HepG2 (cell line): ENCODE results near the gene FAM118A. TPM values are rescaled to one million over a fixed set of nuclear protein-coding genes. Genes with fewer than 3 reads are reported as not detected.

Source experiments
- FOXK1 ChIP-seq: sonication (generic); formaldehyde crosslinking; IDR thresholded peaks from 2 replicates; pipeline ENCODE4 v1.4.0; 2020; ENCODE audit warnings: low read depth, missing genetic modification reagents, borderline replicate concordance
- NR2F6 ChIP-seq, 2 experiments: IDR thresholded peaks; 2 replicates each; pipeline ENCODE4 v1.6.1; 2016; ENCODE audit warnings: antibody characterized with exemption in 1 of 2, mild to moderate bottlenecking in 1 of 2
- RFX5 ChIP-seq: IDR thresholded peaks from 2 replicates; pipeline ENCODE4 v1.6.1; 2011; ENCODE audit warnings: low read depth, low read length, improper control_type of control experiment
- SAFB2 ChIP-seq: sonication (generic); formaldehyde crosslinking; IDR thresholded peaks from 2 replicates; pipeline ENCODE4 v1.5.1; 2020; ENCODE audit warnings: missing genetic modification reagents, low read depth, mild to moderate bottlenecking, borderline replicate concordance
- SCMH1 ChIP-seq: sonication (generic); formaldehyde crosslinking; IDR thresholded peaks from 2 replicates; pipeline ENCODE4 v1.9.0; 2021; ENCODE audit warnings: missing genetic modification reagents, mild to moderate bottlenecking, borderline replicate concordance
- SMAD3 ChIP-seq: sonication (generic); formaldehyde crosslinking; IDR thresholded peaks from 2 replicates; pipeline ENCODE4 v1.4.0; 2020; ENCODE audit warnings: missing genetic modification reagents
- SMC3 ChIP-seq: IDR thresholded peaks from 2 replicates; pipeline ENCODE4 v1.6.1; 2011; ENCODE audit warnings: low read length, improper control_type of control experiment
- TARDBP ChIP-seq: sonication (generic); formaldehyde crosslinking; IDR thresholded peaks from 2 replicates; pipeline ENCODE4 v1.8.0; 2022; ENCODE audit warnings: mild to moderate bottlenecking, missing genetic modification reagents
- ZMAT3 ChIP-seq: sonication (generic); formaldehyde crosslinking; conservative IDR thresholded peaks from 2 replicates; pipeline ENCODE4 v1.7.0; 2021; ENCODE audit warnings: missing genetic modification reagents
- ZNF207 ChIP-seq: fragments of 450-650 bp; IDR thresholded peaks from 2 replicates; pipeline ENCODE4 v1.6.1; 2016; ENCODE audit warnings: antibody characterized with exemption, borderline replicate concordance
- ZNF33A ChIP-seq: sonication (generic); formaldehyde crosslinking; IDR thresholded peaks from 2 replicates; pipeline ENCODE4 v1.5.1; 2020; ENCODE audit warnings: missing genetic modification reagents, mild to moderate bottlenecking, moderate library complexity, borderline replicate concordance
- ZNF34 ChIP-seq: sonication (generic); formaldehyde crosslinking; IDR thresholded peaks from 2 replicates; pipeline ENCODE4 v1.4.0; 2020; ENCODE audit warnings: mild to moderate bottlenecking, missing genetic modification reagents, borderline replicate concordance
- ZNF354B ChIP-seq: sonication (generic); formaldehyde crosslinking; IDR thresholded peaks from 2 replicates; pipeline ENCODE4 v1.8.0; 2022; ENCODE audit warnings: mild to moderate bottlenecking, missing genetic modification reagents
- polyA plus RNA-seq, 8 experiments: library from polyadenylated mRNA; depleted of rRNA in 3 of 8; stranded (reverse) in 7 of 8; unstranded in 1 of 8; fragments of >200 nt; fragmentation: Illumina TruSeq in 4 of 8; extraction: Trizol in 4 of 8; gene quantifications; 2 replicates each; pipeline versions ENCODE4 v1.2.1 to v1.2.3, GENCODE V29; 2011 to 2016; ENCODE audit warnings: low read depth in 4 of 8, missing spikeins in 1 of 8, mixed read lengths in 1 of 8; ENCODE audit not compliant: insufficient read depth in 1 of 8
- total RNA-seq, 5 experiments: library from RNA; depleted of rRNA; stranded (reverse); fragments of >200 nt; fragmentation: Illumina TruSeq; extraction: Trizol; gene quantifications; 2 replicates each; pipeline ENCODE4 v1.2.3, GENCODE V29; 2016; ENCODE audit warnings: low read depth in 1 of 5
- TF ChIP-seq, protein P1 (sequence below): sonication (generic); formaldehyde crosslinking; IDR thresholded peaks from 2 replicates; pipeline ENCODE4 v1.8.1; 2023; ENCODE audit warnings: mild to moderate bottlenecking, moderate library complexity, missing genetic modification reagents
- TF ChIP-seq, protein P2 (sequence below): sonication (generic); formaldehyde crosslinking; IDR thresholded peaks from 2 replicates; pipeline ENCODE4 v1.4.0; 2020; ENCODE audit warnings: mild to moderate bottlenecking, missing genetic modification reagents
- TF ChIP-seq, protein P3 (sequence below): sonication (generic); formaldehyde crosslinking; IDR thresholded peaks from 2 replicates; pipeline ENCODE4 v1.9.0; 2021; ENCODE audit warnings: missing genetic modification reagents, borderline replicate concordance
- TF ChIP-seq, protein P4 (sequence below): sonication (generic); formaldehyde crosslinking; IDR thresholded peaks from 2 replicates; pipeline ENCODE4 v1.5.1; 2020; ENCODE audit warnings: missing genetic modification reagents, mild to moderate bottlenecking, borderline replicate concordance
- TF ChIP-seq, protein P5 (sequence below): sonication (generic); formaldehyde crosslinking; IDR thresholded peaks from 2 replicates; pipeline ENCODE4 v1.4.0; 2020; ENCODE audit warnings: missing genetic modification reagents
- TF ChIP-seq, protein P6 (sequence below): sonication (generic); formaldehyde crosslinking; IDR thresholded peaks from 2 replicates; pipeline ENCODE4 v1.4.0; 2020; ENCODE audit warnings: missing genetic modification reagents
- TF ChIP-seq, protein P7 (sequence below): sonication (generic); formaldehyde crosslinking; IDR thresholded peaks from 2 replicates; pipeline ENCODE4 v1.4.0; 2020; ENCODE audit warnings: mild to moderate bottlenecking, missing genetic modification reagents

Gene FAM118A
- total and polyA plus RNA-seq, 2 of the 13 experiments (the other 11 are each of a cell fraction or from before 2014, with no cell fraction given) = 36.7 to 48.2 TPM

DNA sequence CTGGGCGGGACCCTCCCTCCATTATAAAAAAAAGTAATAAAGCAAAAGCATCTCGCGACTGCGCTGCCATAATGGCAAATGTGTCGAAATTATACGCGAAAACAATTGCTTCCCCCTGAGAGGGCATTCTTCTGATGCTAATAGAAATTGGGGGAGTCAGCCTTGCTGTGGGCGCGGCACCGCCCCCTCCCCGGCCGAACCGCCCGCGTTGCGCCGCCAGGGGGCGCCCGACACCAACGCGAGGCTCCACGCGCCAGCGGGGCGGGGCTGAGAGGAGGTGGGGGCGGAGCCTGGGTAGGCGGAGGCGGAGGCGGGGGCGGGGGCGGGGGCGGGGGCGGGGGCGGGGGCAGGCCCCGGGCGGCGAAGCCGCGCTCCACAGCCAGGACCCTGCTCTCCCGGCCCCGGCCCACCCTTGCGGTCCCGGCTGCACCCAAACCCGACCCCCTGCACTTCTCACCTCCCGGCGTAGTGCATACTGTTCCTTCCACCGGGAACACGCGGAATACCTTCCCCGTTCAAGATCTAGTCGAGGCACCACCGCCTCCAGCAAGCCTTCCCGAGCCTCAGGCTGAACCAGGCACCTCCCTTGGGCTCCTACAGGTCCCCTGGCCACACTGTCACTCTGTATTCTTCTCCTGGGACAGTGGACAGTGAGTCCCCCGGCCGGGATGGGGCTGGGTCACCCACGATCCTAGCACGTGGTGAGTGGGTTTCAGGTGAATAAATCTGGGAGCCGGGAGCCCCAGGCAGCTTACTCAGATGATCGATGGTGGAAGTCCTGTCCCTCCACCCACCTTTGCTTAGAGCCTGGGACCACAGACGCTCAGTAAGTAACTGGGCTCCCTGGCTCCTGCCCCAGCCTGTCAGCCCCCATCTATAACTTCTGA lies 40.5 kb upstream of the FAM118A start (continued):
- no peak for TF ChIP-seq SMAD3 (CRISPR knock-in tag)
- TF ChIP-seq, protein P1, sequence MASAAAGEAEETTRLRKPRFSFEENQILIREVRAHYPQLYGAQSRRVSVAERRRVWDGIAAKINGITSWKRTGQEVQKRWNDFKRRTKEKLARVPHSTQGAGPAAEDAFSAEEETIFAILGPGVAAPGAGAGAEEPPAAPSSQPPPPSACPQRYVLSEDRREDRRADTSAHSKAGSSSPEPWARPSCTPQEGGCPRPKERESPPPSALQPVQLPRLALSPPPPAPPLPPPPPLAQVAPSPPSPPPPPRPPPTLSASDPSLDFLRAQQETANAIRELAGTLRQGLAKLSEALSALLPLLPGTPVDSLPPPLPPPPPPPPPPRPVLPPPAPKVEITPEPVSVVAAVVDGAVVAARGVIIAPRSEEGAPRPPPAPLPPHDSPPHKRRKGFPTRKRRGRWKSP = no peak; the same call in 1 of the 2 replicates
- TF ChIP-seq ZNF34 (CRISPR knock-in tag) = no peak
- TF ChIP-seq NR2F6 (IDR thresholded peaks at IDR 0.05) = no peak
- no peak for TF ChIP-seq NR2F6 (CRISPR knock-in tag; IDR thresholded peaks at IDR 0.05)
- TF ChIP-seq ZNF354B (CRISPR knock-in tag) = no peak
- TF ChIP-seq SAFB2 (CRISPR knock-in tag) = no peak
- TF ChIP-seq RFX5 = no peak
- TF ChIP-seq, protein P2, sequence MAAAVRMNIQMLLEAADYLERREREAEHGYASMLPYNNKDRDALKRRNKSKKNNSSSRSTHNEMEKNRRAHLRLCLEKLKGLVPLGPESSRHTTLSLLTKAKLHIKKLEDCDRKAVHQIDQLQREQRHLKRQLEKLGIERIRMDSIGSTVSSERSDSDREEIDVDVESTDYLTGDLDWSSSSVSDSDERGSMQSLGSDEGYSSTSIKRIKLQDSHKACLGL (CRISPR knock-in tag) = peak; percentile 33; the same call in 1 of the 2 replicates
- TF ChIP-seq, protein P3, sequence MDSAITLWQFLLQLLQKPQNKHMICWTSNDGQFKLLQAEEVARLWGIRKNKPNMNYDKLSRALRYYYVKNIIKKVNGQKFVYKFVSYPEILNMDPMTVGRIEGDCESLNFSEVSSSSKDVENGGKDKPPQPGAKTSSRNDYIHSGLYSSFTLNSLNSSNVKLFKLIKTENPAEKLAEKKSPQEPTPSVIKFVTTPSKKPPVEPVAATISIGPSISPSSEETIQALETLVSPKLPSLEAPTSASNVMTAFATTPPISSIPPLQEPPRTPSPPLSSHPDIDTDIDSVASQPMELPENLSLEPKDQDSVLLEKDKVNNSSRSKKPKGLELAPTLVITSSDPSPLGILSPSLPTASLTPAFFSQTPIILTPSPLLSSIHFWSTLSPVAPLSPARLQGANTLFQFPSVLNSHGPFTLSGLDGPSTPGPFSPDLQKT = no peak
- TF ChIP-seq, protein P4, sequence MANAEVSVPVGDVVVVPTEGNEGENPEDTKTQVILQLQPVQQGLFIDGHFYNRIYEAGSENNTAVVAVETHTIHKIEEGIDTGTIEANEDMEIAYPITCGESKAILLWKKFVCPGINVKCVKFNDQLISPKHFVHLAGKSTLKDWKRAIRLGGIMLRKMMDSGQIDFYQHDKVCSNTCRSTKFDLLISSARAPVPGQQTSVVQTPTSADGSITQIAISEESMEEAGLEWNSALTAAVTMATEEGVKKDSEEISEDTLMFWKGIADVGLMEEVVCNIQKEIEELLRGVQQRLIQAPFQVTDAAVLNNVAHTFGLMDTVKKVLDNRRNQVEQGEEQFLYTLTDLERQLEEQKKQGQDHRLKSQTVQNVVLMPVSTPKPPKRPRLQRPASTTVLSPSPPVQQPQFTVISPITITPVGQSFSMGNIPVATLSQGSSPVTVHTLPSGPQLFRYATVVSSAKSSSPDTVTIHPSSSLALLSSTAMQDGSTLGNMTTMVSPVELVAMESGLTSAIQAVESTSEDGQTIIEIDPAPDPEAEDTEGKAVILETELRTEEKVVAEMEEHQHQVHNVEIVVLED (CRISPR knock-in tag) = no peak
- TF ChIP-seq FOXK1 (CRISPR knock-in tag) = no peak
- TF ChIP-seq, protein P5, sequence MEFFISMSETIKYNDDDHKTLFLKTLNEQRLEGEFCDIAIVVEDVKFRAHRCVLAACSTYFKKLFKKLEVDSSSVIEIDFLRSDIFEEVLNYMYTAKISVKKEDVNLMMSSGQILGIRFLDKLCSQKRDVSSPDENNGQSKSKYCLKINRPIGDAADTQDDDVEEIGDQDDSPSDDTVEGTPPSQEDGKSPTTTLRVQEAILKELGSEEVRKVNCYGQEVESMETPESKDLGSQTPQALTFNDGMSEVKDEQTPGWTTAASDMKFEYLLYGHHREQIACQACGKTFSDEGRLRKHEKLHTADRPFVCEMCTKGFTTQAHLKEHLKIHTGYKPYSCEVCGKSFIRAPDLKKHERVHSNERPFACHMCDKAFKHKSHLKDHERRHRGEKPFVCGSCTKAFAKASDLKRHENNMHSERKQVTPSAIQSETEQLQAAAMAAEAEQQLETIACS (CRISPR knock-in tag) = no peak
- no peak for TF ChIP-seq TARDBP (CRISPR knock-in tag)
- TF ChIP-seq ZNF207 = no peak
- TF ChIP-seq SMC3 = peak; percentile 59; the same call in 1 of the 2 replicates
- TF ChIP-seq SCMH1 (CRISPR knock-in tag) = no peak
- TF ChIP-seq, protein P6, sequence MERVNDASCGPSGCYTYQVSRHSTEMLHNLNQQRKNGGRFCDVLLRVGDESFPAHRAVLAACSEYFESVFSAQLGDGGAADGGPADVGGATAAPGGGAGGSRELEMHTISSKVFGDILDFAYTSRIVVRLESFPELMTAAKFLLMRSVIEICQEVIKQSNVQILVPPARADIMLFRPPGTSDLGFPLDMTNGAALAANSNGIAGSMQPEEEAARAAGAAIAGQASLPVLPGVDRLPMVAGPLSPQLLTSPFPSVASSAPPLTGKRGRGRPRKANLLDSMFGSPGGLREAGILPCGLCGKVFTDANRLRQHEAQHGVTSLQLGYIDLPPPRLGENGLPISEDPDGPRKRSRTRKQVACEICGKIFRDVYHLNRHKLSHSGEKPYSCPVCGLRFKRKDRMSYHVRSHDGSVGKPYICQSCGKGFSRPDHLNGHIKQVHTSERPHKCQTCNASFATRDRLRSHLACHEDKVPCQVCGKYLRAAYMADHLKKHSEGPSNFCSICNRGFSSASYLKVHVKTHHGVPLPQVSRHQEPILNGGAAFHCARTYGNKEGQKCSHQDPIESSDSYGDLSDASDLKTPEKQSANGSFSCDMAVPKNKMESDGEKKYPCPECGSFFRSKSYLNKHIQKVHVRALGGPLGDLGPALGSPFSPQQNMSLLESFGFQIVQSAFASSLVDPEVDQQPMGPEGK (CRISPR knock-in tag) = peak; percentile 90
- TF ChIP-seq ZMAT3 (CRISPR knock-in tag) = peak; percentile 73; the same call in 1 of the 2 replicates
- TF ChIP-seq, protein P7, sequence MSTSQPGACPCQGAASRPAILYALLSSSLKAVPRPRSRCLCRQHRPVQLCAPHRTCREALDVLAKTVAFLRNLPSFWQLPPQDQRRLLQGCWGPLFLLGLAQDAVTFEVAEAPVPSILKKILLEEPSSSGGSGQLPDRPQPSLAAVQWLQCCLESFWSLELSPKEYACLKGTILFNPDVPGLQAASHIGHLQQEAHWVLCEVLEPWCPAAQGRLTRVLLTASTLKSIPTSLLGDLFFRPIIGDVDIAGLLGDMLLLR (CRISPR knock-in tag) = 0 out of 2 replicates have a peak, but pooled peaks have one; percentile 5
- TF ChIP-seq ZNF33A (CRISPR knock-in tag) = no peak
